ENCODE data around the gene CERK.
"Not testable (repeated sequence)": the region's sequence is repeated elsewhere in the genome, so short reads cannot be mapped to it uniquely, and the experiment has no call there.

CERK gene

GRCh38 chr22:46738647-46739093 is 618 bp upstream of the CERK start:
- TF ChIP-seq CTCF (IDR thresholded peaks at IDR 0.05; ENCODE audit: control insufficient read depth, insufficient read depth, low read depth, low read length, missing control alignments): no peak
- peak overlapping the region; percentile 77 for H3K4me3 ChIP-seq (ENCODE audit: control insufficient read depth, low read depth, low read length)
- DNase-seq (ENCODE audit: low read depth): no peak

- DNase-seq (ENCODE audit: low read depth): no peak
- no peak for TF ChIP-seq CTCF (IDR thresholded peaks at IDR 0.05; ENCODE audit: control insufficient read depth, insufficient read depth, low read depth, low read length, missing control alignments)
These were observed 712 bp downstream of the CERK start for GRCh38 chr22:46737105-46737975.

GRCh38 chr22:46736705-46737104 is 1.3 kb downstream of the CERK start:
- peak overlapping the region; percentile 77 for H3K4me3 ChIP-seq (ENCODE audit: control insufficient read depth, low read depth, low read length)
- DNase-seq (ENCODE audit: low read depth): no peak
- no peak for TF ChIP-seq CTCF (IDR thresholded peaks at IDR 0.05; ENCODE audit: control insufficient read depth, insufficient read depth, low read depth, low read length, missing control alignments)

More at GRCh38 chr22:46737105-46737975, 712 bp downstream of the CERK start:
- H3K4me3 ChIP-seq (ENCODE audit: control insufficient read depth, low read depth, low read length): peak overlapping the region; percentile 77

DNA sequence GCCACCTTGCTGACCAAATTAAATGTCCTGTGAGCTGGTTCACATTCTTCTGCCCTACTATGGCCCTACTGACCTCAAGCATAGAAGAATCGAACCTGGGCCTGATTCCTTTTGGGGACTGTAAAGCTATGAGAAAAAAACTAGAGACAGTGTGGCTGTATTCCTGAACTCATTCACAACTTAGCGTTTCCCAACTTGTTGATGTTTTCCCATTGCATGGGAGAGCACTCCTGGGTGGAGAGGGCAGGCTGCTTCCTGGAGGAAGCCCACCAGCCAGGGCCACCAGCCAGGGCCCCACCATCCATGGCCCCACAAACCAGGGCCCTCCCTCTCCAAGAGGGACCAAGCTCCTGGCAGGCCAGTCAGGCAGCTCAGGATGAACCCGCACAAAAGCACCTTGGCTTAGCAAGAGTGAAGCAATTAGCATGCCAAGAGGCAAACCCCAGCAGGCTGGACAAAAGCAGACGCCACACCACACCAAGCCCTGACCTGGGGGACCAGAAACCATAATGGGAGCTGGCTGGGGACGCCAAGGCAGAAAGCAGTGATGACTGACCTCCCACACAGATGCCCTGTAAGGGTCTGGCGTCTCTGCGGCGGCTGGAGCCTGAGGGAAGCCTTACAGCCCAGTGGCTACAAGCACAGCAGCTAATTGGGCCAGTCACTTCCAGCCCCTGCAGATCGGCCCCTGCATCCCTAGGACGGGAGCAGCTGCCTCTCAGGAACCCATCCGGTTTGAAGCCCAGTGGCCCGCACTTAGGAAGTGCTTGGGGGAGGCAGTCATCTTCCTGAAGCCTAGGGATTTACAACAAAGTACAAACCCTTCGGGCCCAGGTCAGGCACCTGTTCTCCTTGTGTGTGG is 2.1 kb downstream of the CERK start:
- no peak for DNase-seq (ENCODE audit: low read depth)
- no peak for TF ChIP-seq CTCF (IDR thresholded peaks at IDR 0.05; ENCODE audit: control insufficient read depth, insufficient read depth, low read depth, low read length, missing control alignments)
- H3K4me3 ChIP-seq (ENCODE audit: control insufficient read depth, low read depth, low read length): no peak overlapping the region; the same call in 1 of the 2 replicates

- DNase-seq (ENCODE audit: low read depth): no peak
- TF ChIP-seq CTCF (IDR thresholded peaks at IDR 0.05; ENCODE audit: control insufficient read depth, insufficient read depth, low read depth, low read length, missing control alignments): no peak
- H3K4me3 ChIP-seq (ENCODE audit: control insufficient read depth, low read depth, low read length): no peak overlapping the region
These were observed 3.1 kb downstream of the CERK start for GRCh38 chr22:46734830-46735453.

- DNase-seq (ENCODE audit: low read depth); H3K4me3 ChIP-seq (ENCODE audit: control insufficient read depth, low read depth, low read length): not testable (repeated sequence)
These were observed 3.8 kb downstream of the CERK start for GRCh38 chr22:46734213-46734722.

Measured in AG09309 (cell line).